Subcutaneous adipose tissue (tissue), 4 donors: Measurements from ENCODE around the gene FBXO3. TPM values are rescaled to one million over a fixed set of nuclear protein-coding genes. Genes with fewer than 3 reads are reported as not detected.

Source experiments
- CTCF ChIP-seq: fragments of 450-650 bp; IDR thresholded peaks from one replicate; pipeline ENCODE4 v1.5.1; 2016; ENCODE audit warnings: low read depth, mild to moderate bottlenecking, control low read depth, antibody characterized with exemption, moderate library complexity
- total RNA-seq, 4 donors: library from RNA; depleted of rRNA; stranded (reverse); fragments of >200 nt; gene quantifications; one replicate each; pipeline ENCODE4 v1.1.0, GENCODE V29; 2016

Gene FBXO3
- 10 to 100 TPM; 28.8 to 38.5 (median 33.9) TPM for total RNA-seq

GRCh38 chr11:33773987-33774735, at the start of gene FBXO3:
TSS of gene FBXO3 (minus strand) at chr11:33774520. CDS start at chr11:33774497, 23 bp downstream.
- TF ChIP-seq CTCF: no peak

GRCh38 chr11:33819278-33820035, 45.1 kb upstream of the FBXO3 start:
- TF ChIP-seq CTCF: no peak

- no peak for TF ChIP-seq CTCF
These were observed 34.0 kb upstream of the FBXO3 start for GRCh38 chr11:33808228-33808828.

GRCh38 chr11:33804471-33804870, 30.2 kb upstream of the FBXO3 start:
- TF ChIP-seq CTCF: no peak

- no peak for TF ChIP-seq CTCF
These were observed 28.1 kb upstream of the FBXO3 start for GRCh38 chr11:33802194-33802950.

GRCh38 chr11:33801821-33802193, 27.5 kb upstream of the FBXO3 start:
- no peak for TF ChIP-seq CTCF
